Measurements from ENCODE around the gene MSH5. TPM values are rescaled to one million over a fixed set of nuclear protein-coding genes. Genes with fewer than 3 reads are reported as not detected.
"Not testable (repeated sequence)": the region's sequence is repeated elsewhere in the genome, so short reads cannot be mapped to it uniquely, and the experiment has no call there.

The MSH5 gene
- total RNA-seq, 1 experiment from 2014 or later, result 14.1 TPM

DNA sequence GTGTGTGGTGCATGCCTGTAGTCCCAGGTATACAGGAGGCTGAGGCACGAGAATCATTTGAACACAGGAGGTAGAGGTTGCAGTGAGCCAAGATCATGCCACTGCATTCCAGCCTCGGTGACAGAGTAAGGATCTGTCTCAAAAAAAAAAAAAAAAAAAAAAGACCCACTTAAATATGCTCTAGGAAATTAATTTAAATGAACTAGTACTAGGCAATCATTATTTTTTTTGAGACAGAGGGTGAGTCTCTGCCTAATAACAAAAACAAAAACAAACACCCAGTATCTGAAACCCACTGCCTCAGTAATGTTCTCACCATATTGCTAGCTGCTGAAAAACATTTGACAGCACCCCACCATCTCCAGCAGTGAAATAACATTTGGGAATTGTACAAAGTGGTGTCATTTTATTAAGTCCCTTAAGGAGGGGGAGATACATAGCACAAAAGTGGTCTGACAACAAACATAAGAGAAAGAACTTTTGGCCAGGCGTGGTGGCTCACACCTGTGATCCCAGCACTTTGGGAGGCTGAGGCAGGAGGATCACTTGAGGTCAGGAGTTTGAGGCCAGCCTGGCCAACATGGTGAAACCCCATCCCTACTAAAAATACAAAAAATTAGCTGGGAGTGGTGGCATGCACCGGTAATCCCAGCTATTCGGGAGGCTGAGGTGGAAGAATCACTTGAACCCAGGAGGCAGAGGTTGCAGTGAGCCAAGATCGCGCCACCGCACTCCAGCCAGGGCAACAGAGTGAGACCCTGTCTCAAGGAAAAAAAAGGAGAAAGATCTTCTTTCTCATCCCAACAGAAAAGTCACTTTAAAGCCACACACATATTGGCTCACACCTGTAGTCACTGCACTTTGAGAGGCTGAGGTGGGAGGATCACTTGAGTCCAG lies 61.5 kb downstream of the MSH5 start:
- DNase-seq (ENCODE audit: low read depth), result not testable (repeated sequence)

DNA sequence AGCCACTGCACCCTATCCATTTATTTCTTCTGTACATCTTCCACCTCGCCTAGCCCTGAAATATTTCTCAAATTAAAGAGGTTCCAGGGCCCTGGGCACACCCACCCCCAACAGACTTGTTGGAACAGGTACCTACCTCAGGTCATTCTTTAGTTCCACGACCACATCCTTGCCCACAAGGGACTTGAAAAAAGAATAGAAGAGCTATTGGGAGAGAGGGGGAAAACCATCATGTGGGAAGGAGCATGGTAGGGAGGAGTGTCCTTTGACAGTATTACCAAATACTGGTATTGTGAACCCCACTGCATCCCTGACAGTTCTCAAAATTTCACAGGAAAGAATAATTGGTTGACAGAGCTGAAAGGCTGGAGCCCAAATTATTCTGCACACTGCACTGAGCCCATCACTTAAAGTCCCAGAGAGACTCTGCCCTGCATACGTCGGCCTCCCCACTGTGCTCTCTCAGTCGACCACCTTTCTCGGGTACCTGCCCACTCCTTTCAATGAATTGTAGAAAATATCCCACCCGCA lies 66.2 kb downstream of the MSH5 start:
- no peak for DNase-seq (ENCODE audit: low read depth)

DNA sequence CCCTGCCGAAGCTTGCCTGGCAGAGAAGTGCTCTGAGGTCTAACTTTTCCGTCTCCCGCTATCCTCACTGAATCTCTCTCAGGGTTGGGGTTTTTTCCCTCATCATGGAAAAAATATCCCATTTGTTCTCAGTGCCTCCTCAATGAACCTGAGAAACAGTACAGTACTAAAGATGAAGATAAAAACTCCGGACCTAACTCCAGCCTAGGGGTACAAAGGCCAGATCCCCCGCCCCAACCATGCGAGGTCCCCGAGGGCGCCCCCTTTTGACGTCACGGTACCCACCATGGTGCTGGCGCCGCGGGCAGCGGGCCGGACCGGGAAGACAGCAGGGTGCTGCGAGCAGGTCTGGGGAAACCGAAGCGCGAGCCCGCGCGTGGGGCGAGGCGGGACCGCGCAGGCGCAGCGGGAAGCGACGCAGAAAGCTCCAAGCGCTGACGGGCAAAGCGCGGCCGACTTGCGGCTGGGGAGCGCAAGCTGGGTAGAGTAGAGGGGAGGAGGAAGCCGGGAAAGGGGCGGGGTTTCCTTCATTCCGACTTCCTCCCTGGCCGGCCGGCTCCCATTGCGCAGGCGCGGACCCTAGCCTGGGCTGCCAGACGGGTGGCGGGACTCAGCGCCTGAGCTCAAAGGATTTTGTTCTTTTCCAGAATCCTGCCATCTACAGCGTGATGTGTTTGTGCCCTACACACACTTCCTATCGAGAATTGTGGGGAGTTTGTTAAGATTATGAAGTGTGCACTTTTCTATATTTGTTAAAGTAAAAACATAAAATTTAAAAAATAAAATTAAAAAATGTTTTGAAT lies 66.9 kb downstream of the MSH5 start, which contains the start of gene LSM2:
Gene LSM2, minus strand, starts transcription at position 497 of the 803 bp plus-strand sequence. Its CDS starts 209 bp downstream, at position 288.
- DNase-seq (ENCODE audit: low read depth), result peak; percentile 95

DNA sequence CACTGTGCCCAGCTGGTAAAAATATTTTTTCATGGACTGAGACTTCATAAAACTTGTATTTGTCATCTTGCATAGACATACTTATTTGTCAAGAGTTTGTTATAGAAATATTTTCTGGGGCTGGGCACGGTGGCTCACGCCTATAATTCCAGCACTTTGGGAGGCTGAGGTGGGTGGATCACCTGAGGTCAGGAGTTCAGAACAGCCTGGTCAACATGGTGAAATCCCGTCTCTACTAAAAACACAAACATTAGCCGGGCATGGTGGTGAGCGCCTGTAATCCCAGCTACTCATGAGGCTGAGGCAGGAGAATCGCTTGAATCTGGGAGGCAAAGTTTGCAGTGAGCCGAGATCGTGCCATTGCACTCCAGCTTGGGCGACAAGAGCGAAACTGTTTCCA lies 68.8 kb downstream of the MSH5 start:
- not testable (repeated sequence) for DNase-seq (ENCODE audit: low read depth)

DNA sequence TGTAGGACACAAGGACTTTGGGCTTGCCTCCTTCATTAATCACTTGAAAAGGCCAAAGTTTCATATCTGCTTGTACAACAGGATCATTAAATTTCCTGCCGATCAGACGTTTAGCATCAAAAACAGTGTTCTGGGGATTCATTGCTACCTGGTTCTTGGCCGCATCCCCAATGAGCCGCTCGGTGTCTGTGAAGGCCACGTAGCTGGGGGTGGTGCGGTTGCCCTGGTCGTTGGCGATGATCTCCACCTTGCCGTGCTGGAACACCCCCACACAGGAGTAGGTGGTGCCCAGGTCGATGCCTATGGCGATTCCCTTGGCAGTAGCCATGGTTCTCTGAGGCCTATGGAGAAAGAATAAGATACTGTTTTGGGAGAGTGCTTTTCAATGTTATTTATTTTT lies 71.8 kb downstream of the MSH5 start:
- DNase-seq (ENCODE audit: low read depth), result no peak

Other genes with a start within 250 kb of the MSH5 start
- 31.0 and 34.4 TPM in 2 replicates for gene MICB, start 241.9 kb upstream of the MSH5 start, total RNA-seq (2014; rRNA removed; shearing (Covaris generic))
- not detected in 2 replicates for gene MCCD1, start 211.0 kb upstream of the MSH5 start, total RNA-seq (2014; rRNA removed; shearing (Covaris generic))
- gene DDX39B, start 198.0 kb upstream of the MSH5 start, total RNA-seq (2014; rRNA removed; shearing (Covaris generic)), result 472 and 494 TPM in 2 replicates
- 2.3 and 2.6 TPM in 2 replicates for gene ATP6V1G2, start 193.4 kb upstream of the MSH5 start, total RNA-seq (2014; rRNA removed; shearing (Covaris generic))
- gene NFKBIL1, start 192.4 kb upstream of the MSH5 start, total RNA-seq (2014; rRNA removed; shearing (Covaris generic)), result 25.0 and 27.5 TPM in 2 replicates
- gene LTA, start 167.7 kb upstream of the MSH5 start, total RNA-seq (2014; rRNA removed; shearing (Covaris generic)), result not detected in 2 replicates
- gene TNF, start 164.4 kb upstream of the MSH5 start, total RNA-seq (2014; rRNA removed; shearing (Covaris generic)), result 1.7 TPM in 2 replicates
- not detected in 2 replicates for gene LTB, start 157.6 kb upstream of the MSH5 start, total RNA-seq (2014; rRNA removed; shearing (Covaris generic))
- gene LST1, start 153.7 kb upstream of the MSH5 start, total RNA-seq (2014; rRNA removed; shearing (Covaris generic)), result not detected in 2 replicates
- 0.36 TPM in 1 of 2 replicates, not detected in the other for gene NCR3, start 147.0 kb upstream of the MSH5 start, total RNA-seq (2014; rRNA removed; shearing (Covaris generic))
- gene AIF1, start 124.8 kb upstream of the MSH5 start, total RNA-seq (2014; rRNA removed; shearing (Covaris generic)), result not detected in 2 replicates
- gene PRRC2A, start 119.3 kb upstream of the MSH5 start, total RNA-seq (2014; rRNA removed; shearing (Covaris generic)), result 52.8 and 53.7 TPM in 2 replicates
- gene BAG6, start 87.3 kb upstream of the MSH5 start, total RNA-seq (2014; rRNA removed; shearing (Covaris generic)), result 124 and 161 TPM in 2 replicates
- 2.5 and 3.4 TPM in 2 replicates for gene APOM, start 84.1 kb upstream of the MSH5 start, total RNA-seq (2014; rRNA removed; shearing (Covaris generic))
- 13.9 and 18.6 TPM in 2 replicates for gene C6orf47, start 79.2 kb upstream of the MSH5 start, total RNA-seq (2014; rRNA removed; shearing (Covaris generic))
- gene GPANK1, start 75.0 kb upstream of the MSH5 start, total RNA-seq (2014; rRNA removed; shearing (Covaris generic)), result 20.0 and 22.5 TPM in 2 replicates
- gene CSNK2B, start 73.9 kb upstream of the MSH5 start, total RNA-seq (2014; rRNA removed; shearing (Covaris generic)), result 371 and 469 TPM in 2 replicates
- gene LY6G5B, start 70.0 kb upstream of the MSH5 start, total RNA-seq (2014; rRNA removed; shearing (Covaris generic)), result 0.36 and 1.3 TPM in 2 replicates
- gene LY6G5C, start 58.9 kb upstream of the MSH5 start, total RNA-seq (2014; rRNA removed; shearing (Covaris generic)), result 2.9 and 3.2 TPM in 2 replicates
- 36.7 and 36.9 TPM in 2 replicates for gene ABHD16A, start 36.7 kb upstream of the MSH5 start, total RNA-seq (2014; rRNA removed; shearing (Covaris generic))
- gene LY6G6F, start 33.1 kb upstream of the MSH5 start, total RNA-seq (2014; rRNA removed; shearing (Covaris generic)), result not detected in 2 replicates
- not detected in 2 replicates for gene LY6G6D, start 24.7 kb upstream of the MSH5 start, total RNA-seq (2014; rRNA removed; shearing (Covaris generic))
- gene LY6G6C, start 18.3 kb upstream of the MSH5 start, total RNA-seq (2014; rRNA removed; shearing (Covaris generic)), result not detected in 2 replicates
- gene MPIG6B, start 16.6 kb upstream of the MSH5 start, total RNA-seq (2014; rRNA removed; shearing (Covaris generic)), result not detected in 2 replicates
- 39.4 and 53.3 TPM in 2 replicates for gene DDAH2, start 10.7 kb upstream of the MSH5 start, total RNA-seq (2014; rRNA removed; shearing (Covaris generic))
- gene CLIC1, start 3.5 kb upstream of the MSH5 start, total RNA-seq (2014; rRNA removed; shearing (Covaris generic)), result 1,387 and 1,552 TPM in 2 replicates
- gene SAPCD1, start 22.7 kb downstream of the MSH5 start, total RNA-seq (2014; rRNA removed; shearing (Covaris generic)), result 0.72 and 2.7 TPM in 2 replicates
- 0.10 and 0.36 TPM in 2 replicates for gene VWA7, start 37.3 kb downstream of the MSH5 start, total RNA-seq (2014; rRNA removed; shearing (Covaris generic))
- gene VARS1, start 55.7 kb downstream of the MSH5 start, total RNA-seq (2014; rRNA removed; shearing (Covaris generic)), result 26.4 and 33.6 TPM in 2 replicates
- 145 and 164 TPM in 2 replicates for gene LSM2, start 67.0 kb downstream of the MSH5 start, total RNA-seq (2014; rRNA removed; shearing (Covaris generic))
- gene HSPA1L, start 75.3 kb downstream of the MSH5 start, total RNA-seq (2014; rRNA removed; shearing (Covaris generic)), result 0.68 and 0.84 TPM in 2 replicates
- 141 and 155 TPM in 2 replicates for gene HSPA1A, start 75.5 kb downstream of the MSH5 start, total RNA-seq (2014; rRNA removed; shearing (Covaris generic))
- gene HSPA1B, start 87.7 kb downstream of the MSH5 start, total RNA-seq (2014; rRNA removed; shearing (Covaris generic)), result 82.1 and 101 TPM in 2 replicates
- gene NEU1, start 122.8 kb downstream of the MSH5 start, total RNA-seq (2014; rRNA removed; shearing (Covaris generic)), result 55.3 and 66.7 TPM in 2 replicates
- 1.5 TPM in 1 of 2 replicates, not detected in the other for gene SLC44A4, start 139.0 kb downstream of the MSH5 start, total RNA-seq (2014; rRNA removed; shearing (Covaris generic))
- gene EHMT2, start 157.7 kb downstream of the MSH5 start, total RNA-seq (2014; rRNA removed; shearing (Covaris generic)), result 38.6 and 46.1 TPM in 2 replicates
- gene ZBTB12, start 162.1 kb downstream of the MSH5 start, total RNA-seq (2014; rRNA removed; shearing (Covaris generic)), result 1.2 and 1.4 TPM in 2 replicates
- not detected in 2 replicates for gene C2, start 187.7 kb downstream of the MSH5 start, total RNA-seq (2014; rRNA removed; shearing (Covaris generic))
- gene CFB, start 206.1 kb downstream of the MSH5 start, total RNA-seq (2014; rRNA removed; shearing (Covaris generic)), result 0.72 and 1.8 TPM in 2 replicates
- 235 and 246 TPM in 2 replicates for gene NELFE, start 219.0 kb downstream of the MSH5 start, total RNA-seq (2014; rRNA removed; shearing (Covaris generic))
- gene SKIC2, start 219.2 kb downstream of the MSH5 start, total RNA-seq (2014; rRNA removed; shearing (Covaris generic)), result 30.4 and 36.5 TPM in 2 replicates
- 21.0 and 27.8 TPM in 2 replicates for gene DXO, start 232.1 kb downstream of the MSH5 start, total RNA-seq (2014; rRNA removed; shearing (Covaris generic))
- gene C4A, start 242.1 kb downstream of the MSH5 start, total RNA-seq (2014; rRNA removed; shearing (Covaris generic)), result 0.96 and 1.3 TPM in 2 replicates